NCI-H1105 treated with DMSO at 0.1 percent for 48 hours (cell line): Measurements from ENCODE around the gene EXD3.

Source experiments
- DNase-seq: peaks from one replicate; lab custom pipeline; 2025; lab: John Stamatoyannopoulos, UW

EXD3 gene

GRCh38 chr9:137365552-137366444, 57.2 kb downstream of the EXD3 start:
- no peak for DNase-seq

- no peak for DNase-seq
These were observed 57.9 kb downstream of the EXD3 start for GRCh38 chr9:137365056-137365455.

- DNase-seq: no peak
These were observed 63.1 kb downstream of the EXD3 start for GRCh38 chr9:137359850-137360249.

DNA sequence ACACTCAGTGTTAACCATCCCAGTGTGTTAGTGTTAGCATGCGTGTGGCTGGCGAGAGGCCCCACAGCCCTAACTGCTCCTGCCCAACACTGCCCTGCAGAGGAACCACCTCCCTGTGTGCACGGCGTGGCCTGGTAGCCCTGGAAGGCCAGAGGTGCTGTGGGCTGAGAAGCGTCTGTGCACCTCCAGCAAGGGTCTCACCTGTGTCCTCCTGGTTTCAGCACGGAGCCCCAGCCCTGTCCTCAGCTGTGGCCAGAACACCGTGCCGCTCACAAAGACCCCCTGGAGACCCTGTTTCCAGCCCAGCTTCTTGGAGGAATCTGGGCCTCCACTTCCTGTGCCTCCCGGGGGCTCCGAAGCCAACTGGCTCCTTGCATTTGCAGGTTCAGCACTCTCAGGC, 64.8 kb downstream of the EXD3 start:
- no peak for DNase-seq

GRCh38 chr9:137357166-137357565, 65.8 kb downstream of the EXD3 start:
- DNase-seq: no peak

GRCh38 chr9:137355761-137356365, 67.1 kb downstream of the EXD3 start:
- DNase-seq: no peak

- DNase-seq: no peak
These were observed 67.9 kb downstream of the EXD3 start for GRCh38 chr9:137354845-137355760.

DNA sequence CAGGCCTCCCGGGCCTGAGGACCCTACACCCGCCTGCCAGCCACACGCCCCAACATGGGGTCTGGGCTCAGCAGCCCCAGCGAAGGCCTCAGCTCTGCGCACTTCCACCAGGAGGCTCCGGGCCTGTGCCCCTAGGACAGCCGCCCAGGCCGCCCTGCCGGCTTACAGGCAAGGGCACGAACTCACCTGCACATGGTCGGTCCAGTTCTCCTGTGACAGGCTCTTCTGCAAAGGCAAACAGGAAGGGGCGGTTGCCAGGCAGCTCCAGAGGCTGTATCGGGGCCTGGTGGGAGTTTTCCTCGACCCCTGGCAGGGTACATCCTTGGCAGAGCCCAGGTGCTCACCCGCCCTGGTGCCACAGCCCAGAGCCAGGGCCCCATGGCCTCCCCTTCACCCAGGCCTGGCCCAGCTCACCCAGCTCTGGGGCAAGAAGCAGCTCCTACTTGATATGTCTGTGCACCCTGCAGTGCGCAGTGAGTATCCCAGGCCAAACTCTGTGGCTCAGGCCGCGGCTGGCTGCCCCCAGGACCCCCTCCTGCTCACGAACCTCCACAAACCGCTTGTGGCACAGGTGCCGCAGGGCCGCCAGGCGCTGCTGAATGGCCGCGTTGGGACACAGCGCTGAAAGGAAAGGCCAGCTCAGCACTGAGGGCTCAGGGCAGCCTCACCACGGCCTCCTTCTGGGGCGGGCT, 68.7 kb downstream of the EXD3 start:
- DNase-seq: no peak

- no peak for DNase-seq
These were observed 69.5 kb downstream of the EXD3 start for GRCh38 chr9:137353223-137354152.

- no peak for DNase-seq
These were observed 70.3 kb downstream of the EXD3 start for GRCh38 chr9:137352511-137353222.

- no peak for DNase-seq
These were observed 71.0 kb downstream of the EXD3 start for GRCh38 chr9:137351781-137352501.

DNA sequence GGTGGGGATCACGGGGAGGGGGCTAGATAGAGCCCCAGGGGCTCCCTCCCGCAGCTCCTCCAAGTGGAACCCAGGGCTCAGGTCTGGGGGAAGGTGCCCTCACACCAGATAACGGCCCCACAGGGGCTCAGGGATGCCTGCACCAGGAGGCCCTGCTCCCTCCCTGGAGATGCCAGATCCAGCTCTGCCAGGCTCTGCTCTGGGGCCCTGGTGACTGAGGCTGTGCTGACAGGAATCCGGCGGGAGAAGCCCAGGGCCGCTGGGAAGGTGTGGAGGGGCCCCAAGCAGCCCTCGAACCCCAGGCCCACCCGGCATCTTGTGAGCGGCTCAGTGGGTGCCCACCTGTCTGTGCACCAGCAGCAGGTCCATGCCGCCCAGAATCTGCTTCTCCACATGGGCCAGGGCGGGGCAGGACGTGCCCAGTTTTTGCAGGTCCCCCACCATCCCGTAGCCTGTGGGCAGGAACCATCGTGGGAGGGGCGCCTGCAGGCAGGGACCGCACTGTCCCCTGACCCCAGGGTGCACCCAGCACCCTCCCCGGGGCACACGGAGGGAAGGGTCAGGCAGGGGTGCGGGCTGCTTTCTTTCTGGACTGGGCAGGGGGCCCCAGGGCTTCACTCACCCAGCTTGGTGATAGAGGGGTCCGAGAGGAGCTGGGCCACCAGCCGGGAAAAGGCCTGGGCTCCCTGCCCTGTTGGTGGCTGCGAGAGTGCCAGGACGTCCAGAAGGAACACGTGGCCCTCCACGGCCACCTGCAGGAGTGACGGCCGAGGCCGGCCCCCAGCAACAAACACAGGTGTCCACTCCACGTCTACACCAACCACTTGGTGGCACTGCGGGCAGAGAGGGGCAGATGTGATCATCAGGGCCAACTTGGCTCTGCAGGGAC, 72.0 kb downstream of the EXD3 start:
- no peak for DNase-seq

DNA sequence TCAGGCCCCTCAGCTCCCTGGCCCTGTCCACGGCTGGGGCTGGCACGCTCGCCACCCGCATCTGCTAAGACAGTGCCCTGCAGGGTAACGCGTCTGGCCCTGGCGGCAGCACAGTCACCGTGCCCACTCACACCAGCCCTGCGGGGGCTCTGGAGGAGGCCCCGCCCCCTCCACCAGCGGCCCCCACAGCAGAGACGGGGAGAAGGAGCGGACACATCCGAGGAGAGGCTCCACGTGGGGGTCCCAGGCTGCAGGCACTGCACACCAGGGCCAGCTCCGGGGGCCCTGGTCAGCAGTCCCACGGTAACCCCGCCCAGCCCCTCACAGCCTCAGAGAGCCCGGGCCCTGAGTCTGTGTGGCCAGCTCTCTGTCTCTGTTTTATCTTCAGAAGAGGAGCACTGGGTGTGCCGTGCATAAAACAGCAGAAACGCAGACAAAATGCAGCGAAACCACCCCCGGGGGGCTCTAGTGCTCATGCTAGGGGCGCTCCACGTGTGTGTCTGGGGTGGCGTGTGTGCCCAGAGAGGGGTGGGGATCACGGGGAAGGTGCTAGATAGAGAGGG, 73.4 kb downstream of the EXD3 start:
- no peak for DNase-seq

DNA sequence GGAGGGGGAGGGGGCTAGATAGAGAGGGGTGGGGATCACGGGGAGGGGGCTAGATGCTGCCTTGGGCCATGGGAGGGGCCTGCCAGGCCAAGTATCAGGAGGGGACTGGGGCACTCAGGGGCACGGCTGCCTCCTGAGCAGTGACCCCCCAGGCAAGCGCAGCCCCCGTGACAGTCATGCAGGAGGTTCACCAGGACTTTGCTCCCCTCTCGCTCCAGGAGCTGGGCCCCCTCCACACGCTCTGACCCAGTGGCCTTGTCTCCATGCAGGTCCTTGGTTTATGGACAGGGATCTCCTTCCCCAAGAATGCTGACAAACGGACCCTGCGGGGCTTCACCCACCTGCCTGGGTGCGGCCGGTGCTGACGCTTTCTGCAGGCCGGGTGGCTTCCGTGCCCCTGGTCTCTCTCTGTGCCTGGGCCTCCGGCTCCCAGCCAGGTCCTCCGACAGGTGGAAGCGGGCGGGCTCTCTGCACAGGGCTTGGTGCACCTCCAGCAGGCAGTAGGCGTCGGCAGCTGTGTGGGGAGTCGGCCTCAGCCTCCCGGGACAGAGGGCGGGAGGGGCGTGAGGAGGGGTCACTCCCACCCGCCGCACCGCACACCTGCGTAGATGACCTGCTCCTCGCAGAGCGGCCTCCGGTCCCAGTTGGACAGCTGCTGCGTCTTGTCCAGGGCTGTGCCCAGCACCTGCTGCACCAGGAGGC, 74.0 kb downstream of the EXD3 start:
- DNase-seq: no peak

DNA sequence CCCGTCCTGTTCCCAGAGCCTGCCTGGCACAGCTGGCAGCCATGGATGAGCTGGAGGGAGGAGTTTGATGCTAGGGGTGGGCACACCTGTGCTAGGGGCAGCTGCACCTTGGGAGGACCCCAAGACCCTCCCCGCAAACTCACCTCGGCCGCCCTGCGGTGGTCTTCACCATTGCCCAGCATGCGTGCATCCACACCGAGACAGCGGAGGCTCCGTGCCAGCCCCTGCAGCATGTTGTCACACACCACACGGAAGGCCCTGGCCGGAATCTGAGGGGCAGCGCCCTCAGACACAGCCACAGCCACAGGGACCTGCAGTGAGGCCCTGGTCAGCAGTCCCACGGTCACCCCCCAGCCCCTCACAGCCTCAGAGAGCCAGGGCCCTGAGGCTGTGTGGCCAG, 75.0 kb downstream of the EXD3 start:
- no peak for DNase-seq

DNA sequence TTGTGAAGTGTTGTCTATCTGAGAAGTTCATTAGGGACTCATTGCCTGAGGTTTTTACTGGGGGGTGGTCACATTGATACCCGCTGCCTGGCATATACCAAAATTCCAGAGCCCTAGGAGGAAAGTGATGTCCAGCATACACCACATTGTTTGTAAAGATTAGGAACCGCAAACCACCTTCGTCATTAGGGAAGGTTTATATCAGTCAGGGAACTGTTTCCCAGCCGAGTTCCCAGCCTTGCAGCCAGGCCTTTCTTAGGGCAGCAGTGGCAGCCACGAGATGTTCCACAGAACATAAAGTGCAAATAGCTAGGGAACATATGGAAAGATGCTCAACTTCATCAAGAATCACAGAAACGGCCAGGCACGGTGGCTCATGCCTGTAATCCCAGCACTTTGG, 80.5 kb downstream of the EXD3 start:
- DNase-seq: no peak

DNA sequence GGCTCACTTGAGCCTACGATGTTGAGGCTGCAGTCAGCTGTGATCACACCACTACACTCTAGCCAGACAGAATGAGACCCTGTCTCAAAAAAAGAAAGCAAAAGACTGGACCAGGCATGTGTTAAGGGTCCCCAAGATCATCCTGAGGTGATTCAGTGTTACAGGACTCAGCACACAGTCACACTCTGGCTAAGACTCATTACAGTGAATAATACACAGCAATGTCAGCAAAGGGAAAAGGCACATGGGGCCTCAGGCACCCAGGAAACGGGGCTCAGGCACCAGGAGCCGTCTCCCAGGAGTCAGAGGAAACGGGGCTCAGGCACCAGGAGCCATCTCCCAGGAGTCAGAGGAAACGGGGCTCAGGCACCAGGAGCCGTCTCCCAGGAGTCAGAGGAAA, 81.7 kb downstream of the EXD3 start:
- no peak for DNase-seq
